ENCODE results near the gene HTR1E. TPM values are rescaled to one million over a fixed set of nuclear protein-coding genes. Genes with fewer than 3 reads are reported as not detected.

The HTR1E gene
- total and polyA plus RNA-seq, 9 of the 15 experiments (the other 6 are each of a cell fraction or from before 2014, with no cell fraction given) = not detected

- POLR2A ChIA-PET = interaction anchor here (0.7 kb wide), 2 partner anchors 8 to 928 kb away, joined by 3 read pairs; no protein-coding TSS in a partner anchor
- 0% methylated on average over 1 of the region's 1 CpG for WGBS (ENCODE audit: insufficient coverage, low coverage, missing lambda C conversion rate)
- Histone ChIP-seq H3K9me3 (replicated peaks; ENCODE audit: control insufficient read depth, insufficient read depth, low read depth, low read length) (no peaks in the 10 kb centered on the region), H2AFZ (ENCODE audit: low read depth, low read length) (no peak overlapping the region), H3K27ac (ENCODE audit: extremely low read depth, low read depth, low read length) (no peak overlapping the region), H3K4me3 (no peak overlapping the region), H3K9me1 (ENCODE audit: control insufficient read depth, insufficient read depth, low read length) (no peaks in the 10 kb centered on the region), H3K9ac (ENCODE audit: insufficient read depth in 1 of 2, low read depth in 2 of 2, low read length in 2 of 2) (no peak overlapping the region), H3K36me3 (ENCODE audit: control insufficient read depth, insufficient read depth, low read length) (no peaks in the 10 kb centered on the region), H4K20me1 (replicated peaks; ENCODE audit: control insufficient read depth, insufficient read depth, low read length) (no peaks in the 10 kb centered on the region), H3K4me2 (ENCODE audit: insufficient read depth, low read length) (no peak overlapping the region), H3K4me1 (replicated peaks in 1 of 2; ENCODE audit: control insufficient read depth in 2 of 2, insufficient read depth in 2 of 2, low read length in 2 of 2) (no peaks in the 10 kb centered on the region), H3K27me3 (ENCODE audit: control insufficient read depth in 2 of 2, insufficient read depth in 2 of 2, low read length in 2 of 2) (no peaks in the 10 kb centered on the region; a peak in 1 of 5 replicates), H3K79me2 (ENCODE audit: control insufficient read depth, insufficient read depth, low read length) (no peaks in the 10 kb centered on the region)
- BruUV-seq (replicated peaks) = no TSS peak
- no peak for ATAC-seq
- intact Hi-C loops (cut with micrococcal nuclease) (no loop called here), in situ Hi-C loops (cut with MboI) (no loop called here)
- TF ChIP-seq ZBTB34 (CRISPR knock-in tag; IDR thresholded peaks at IDR 0.05) (no peak), MYNN (IDR thresholded peaks at IDR 0.05) (no peak), MYNN (CRISPR knock-in tag; IDR thresholded peaks at IDR 0.05) (no peak), TFAM (CRISPR knock-in tag; conservative IDR thresholded peaks at IDR 0.05) (no peak), ZNF695 (CRISPR knock-in tag; IDR thresholded peaks at IDR 0.05) (no peak)
- CTCF ChIA-PET (ENCODE audit: low intra/inter-chr PET ratio) = no interaction called here
- DNase-seq (ENCODE audit: extremely low read depth in 1 of 4, low spot score in 3 of 4) = no peak
- FAIRE-seq = no peak
Observed at GRCh38 chr6:87053312-87053711, 116.0 kb downstream of the HTR1E start.
